Uterus (tissue), 4 donors: Measurements from ENCODE around the gene ZNF518B. TPM values are rescaled to one million over a fixed set of nuclear protein-coding genes. Genes with fewer than 3 reads are reported as not detected.
"Not testable (repeated sequence)": the region's sequence is repeated elsewhere in the genome, so short reads cannot be mapped to it uniquely, and the experiment has no call there.

ENCODE experiments used
- DNase-seq, 2 donors: peaks; one replicate each; pipeline ENCODE4 v3.0.0-alpha.2; 2019 to 2020
- H3K27ac ChIP-seq, 2 donors: fragments of 200-600 bp; sonication (generic); 1 replicate in 1 of 2; 2 replicates in 1 of 2; pipeline ENCODE4 v1.5.1; 2016 to 2018
- H3K27me3 ChIP-seq, 2 donors: fragments of 200-600 bp; sonication (generic); one replicate each; pipeline ENCODE4 v1.5.1; 2018 to 2019; ENCODE audit warnings: control low read depth in 1 of 2
- H3K36me3 ChIP-seq, 2 donors: fragments of 200-600 bp; sonication (generic); one replicate each; pipeline ENCODE4 v1.5.1; 2019; ENCODE audit warnings: control low read depth in 1 of 2
- H3K4me1 ChIP-seq, 2 donors: fragments of 200-600 bp; sonication (generic); one replicate each; pipeline ENCODE4 v1.5.1; 2018 to 2019; ENCODE audit warnings: control low read depth in 1 of 2
- H3K4me3 ChIP-seq, 2 donors: fragments of 200-600 bp; sonication (generic); 1 replicate in 1 of 2; 2 replicates in 1 of 2; pipeline ENCODE4 v1.5.1; 2018 to 2019; ENCODE audit warnings: mild to moderate bottlenecking in 1 of 2
- H3K9me3 ChIP-seq, 2 donors: fragments of 200-600 bp; sonication (generic); one replicate each; pipeline ENCODE4 v1.5.1; 2019; ENCODE audit warnings: control low read depth in 1 of 2
- CTCF ChIP-seq, 4 experiments: fragments of 200-600 bp in 2 of 4; fragments of 450-650 bp in 2 of 4; sonication (generic) in 2 of 4; IDR thresholded peaks; one replicate each; pipeline ENCODE4 v1.5.1; 2016 to 2019; ENCODE audit warnings: antibody characterized with exemption in 4 of 4, mild to moderate bottlenecking in 2 of 4, moderate library complexity in 1 of 4
- POLR2A ChIP-seq, 2 donors: fragments of 450-650 bp; IDR thresholded peaks; one replicate each; pipeline ENCODE4 v1.6.1; 2016; ENCODE audit warnings: antibody characterized with exemption in 2 of 2, mild to moderate bottlenecking in 1 of 2, moderate library complexity in 1 of 2
- intact Hi-C: fragments of 100-400 bp; cut with DNase I; formaldehyde crosslinking; loops from one replicate; pipeline ENCODE4 v1.15.1; 2023; ENCODE audit warnings: low total_unique reads
- total RNA-seq, 4 donors: library from RNA; depleted of rRNA in 3 of 4; stranded (reverse); fragments of >200 nt in 3 of 4; gene quantifications; one replicate each; pipeline versions ENCODE4 v1.1.0 to v1.2.4, GENCODE V29; 2014 to 2023
- donor health status: DM: yes; HTN: yes; CAD: no.

The ZNF518B gene
- total RNA-seq, 4 donors from 2014 or later, result 13.8 to 105 (median 46.4) TPM

GRCh38 chr4:10438924-10439323, 18.3 kb downstream of the ZNF518B start:
- no peaks in the 10 kb centered on the region for H3K36me3 ChIP-seq
- H3K27me3 ChIP-seq, result no peaks in the 10 kb centered on the region
- no peaks in the 10 kb centered on the region for H3K9me3 ChIP-seq
- DNase-seq, result no peak
- no peak overlapping the region for H3K4me3 ChIP-seq
- no peak for TF ChIP-seq CTCF (IDR thresholded peaks at IDR 0.05)
- TF ChIP-seq POLR2A (IDR thresholded peaks at IDR 0.05), result no peak
- no peak overlapping the region for H3K27ac ChIP-seq
- no peaks in the 10 kb centered on the region for H3K4me1 ChIP-seq
- intact Hi-C loops, result no loop called here

- intact Hi-C loops, result no loop called here
- no peak for DNase-seq
- no peak for TF ChIP-seq POLR2A (IDR thresholded peaks at IDR 0.05)
- no peak for TF ChIP-seq CTCF (IDR thresholded peaks at IDR 0.05)
- H3K27ac ChIP-seq, result no peak overlapping the region
- no peaks in the 10 kb centered on the region for H3K36me3 ChIP-seq
- no peaks in the 10 kb centered on the region for H3K9me3 ChIP-seq
- H3K27me3 ChIP-seq, result no peaks in the 10 kb centered on the region
- no peak overlapping the region for H3K4me3 ChIP-seq
- no peaks in the 10 kb centered on the region for H3K4me1 ChIP-seq
Measured at GRCh38 chr4:10437735-10438134, 19.5 kb downstream of the ZNF518B start.

- H3K4me3 ChIP-seq, H3K4me1 ChIP-seq, H3K27ac ChIP-seq, DNase-seq, H3K27me3 ChIP-seq, intact Hi-C loops, H3K9me3 ChIP-seq, H3K36me3 ChIP-seq: not testable (repeated sequence)
Measured at GRCh38 chr4:10427680-10428079, 29.5 kb downstream of the ZNF518B start.

GRCh38 chr4:10421344-10422055, 35.7 kb downstream of the ZNF518B start:
- Histone ChIP-seq H3K9me3 (no peaks in the 10 kb centered on the region), H3K4me1 (no peaks in the 10 kb centered on the region), H3K27me3 (no peaks in the 10 kb centered on the region), H3K4me3 (no peak overlapping the region), H3K27ac (no peak overlapping the region), H3K36me3 (no peaks in the 10 kb centered on the region)
- intact Hi-C loops, result no loop called here
- DNase-seq, result no peak
- no peak for TF ChIP-seq POLR2A (IDR thresholded peaks at IDR 0.05)
- TF ChIP-seq CTCF (IDR thresholded peaks at IDR 0.05), result no peak

- TF ChIP-seq CTCF (IDR thresholded peaks at IDR 0.05), result no peak
- DNase-seq, result no peak
- H3K27me3 ChIP-seq, result no peaks in the 10 kb centered on the region
- no peak overlapping the region for H3K4me3 ChIP-seq
- H3K36me3 ChIP-seq, result no peaks in the 10 kb centered on the region
- no peaks in the 10 kb centered on the region for H3K9me3 ChIP-seq
- intact Hi-C loops, result no loop called here
- no peaks in the 10 kb centered on the region for H3K4me1 ChIP-seq
- H3K27ac ChIP-seq, result no peak overlapping the region
Measured at GRCh38 chr4:10417740-10418139, 39.5 kb downstream of the ZNF518B start.

GRCh38 chr4:10416441-10416840, 40.8 kb downstream of the ZNF518B start:
- Histone ChIP-seq H3K9me3 (no peaks in the 10 kb centered on the region), H3K4me1 (no peaks in the 10 kb centered on the region), H3K36me3 (no peaks in the 10 kb centered on the region), H3K27ac (no peak overlapping the region), H3K4me3 (no peak overlapping the region), H3K27me3 (no peaks in the 10 kb centered on the region)
- DNase-seq, result no peak
- TF ChIP-seq CTCF (IDR thresholded peaks at IDR 0.05), result no peak
- TF ChIP-seq POLR2A (IDR thresholded peaks at IDR 0.05), result no peak
- intact Hi-C loops, result no loop called here
